Measurements from ENCODE around the gene MRO.

DNA sequence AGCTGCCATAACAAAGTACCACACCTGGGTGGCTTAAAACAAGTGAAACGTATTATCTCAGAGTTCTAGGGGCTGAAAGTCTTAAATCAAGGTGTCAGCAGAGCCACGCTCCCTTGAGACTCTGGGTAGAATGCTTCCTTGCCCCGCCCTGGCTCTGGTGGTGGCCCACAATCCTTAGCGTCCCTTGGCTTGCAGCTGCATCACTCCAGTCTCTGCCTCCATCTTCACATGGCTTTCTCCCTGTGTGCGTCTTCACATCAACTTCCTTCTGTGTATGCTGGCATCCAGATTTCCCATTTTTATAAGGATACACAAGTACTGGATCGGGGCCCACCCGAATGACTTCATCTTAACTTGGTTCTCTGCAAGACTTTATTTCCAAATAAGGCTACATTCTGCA lies 62.5 kb downstream of the MRO start:
- TF ChIP-seq, protein P1, sequence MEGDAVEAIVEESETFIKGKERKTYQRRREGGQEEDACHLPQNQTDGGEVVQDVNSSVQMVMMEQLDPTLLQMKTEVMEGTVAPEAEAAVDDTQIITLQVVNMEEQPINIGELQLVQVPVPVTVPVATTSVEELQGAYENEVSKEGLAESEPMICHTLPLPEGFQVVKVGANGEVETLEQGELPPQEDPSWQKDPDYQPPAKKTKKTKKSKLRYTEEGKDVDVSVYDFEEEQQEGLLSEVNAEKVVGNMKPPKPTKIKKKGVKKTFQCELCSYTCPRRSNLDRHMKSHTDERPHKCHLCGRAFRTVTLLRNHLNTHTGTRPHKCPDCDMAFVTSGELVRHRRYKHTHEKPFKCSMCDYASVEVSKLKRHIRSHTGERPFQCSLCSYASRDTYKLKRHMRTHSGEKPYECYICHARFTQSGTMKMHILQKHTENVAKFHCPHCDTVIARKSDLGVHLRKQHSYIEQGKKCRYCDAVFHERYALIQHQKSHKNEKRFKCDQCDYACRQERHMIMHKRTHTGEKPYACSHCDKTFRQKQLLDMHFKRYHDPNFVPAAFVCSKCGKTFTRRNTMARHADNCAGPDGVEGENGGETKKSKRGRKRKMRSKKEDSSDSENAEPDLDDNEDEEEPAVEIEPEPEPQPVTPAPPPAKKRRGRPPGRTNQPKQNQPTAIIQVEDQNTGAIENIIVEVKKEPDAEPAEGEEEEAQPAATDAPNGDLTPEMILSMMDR (IDR thresholded peaks at IDR 0.05): no peak
- TF ChIP-seq POLR2A (IDR thresholded peaks at IDR 0.05): no peak
